C4-2B (cell line): ENCODE measurements around the gene PFDN1.

ENCODE experiments used
- ZFX ChIP-seq: fragments of 450-650 bp; IDR thresholded peaks from 2 replicates; pipeline ENCODE4 v1.6.1; 2017
- TF ChIP-seq, protein P1 (sequence below): fragments of 450-650 bp; conservative IDR thresholded peaks from 2 replicates; pipeline ENCODE4 v1.5.1; 2017; ENCODE audit warnings: mild to moderate bottlenecking

DNA sequence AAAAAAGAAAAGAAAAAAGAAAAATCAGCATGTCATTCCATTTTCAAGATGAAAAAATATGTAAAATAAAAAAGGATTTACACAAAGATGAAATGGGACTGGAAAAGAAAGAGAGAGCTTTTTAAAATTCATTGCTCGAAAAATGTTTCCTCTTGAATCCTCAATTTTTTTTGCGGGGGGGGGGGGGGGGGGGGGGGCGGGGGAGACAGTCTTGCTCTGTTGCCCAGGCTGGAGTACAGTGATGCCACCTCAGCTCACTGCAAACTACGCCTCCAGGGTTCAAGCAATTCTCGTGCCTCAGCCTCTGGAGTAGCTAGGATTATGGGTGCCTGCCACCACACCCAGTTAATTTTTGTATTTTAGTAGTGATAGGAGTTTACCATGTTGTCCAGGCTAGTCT, 16.5 kb downstream of the PFDN1 start:
- TF ChIP-seq, protein P1, sequence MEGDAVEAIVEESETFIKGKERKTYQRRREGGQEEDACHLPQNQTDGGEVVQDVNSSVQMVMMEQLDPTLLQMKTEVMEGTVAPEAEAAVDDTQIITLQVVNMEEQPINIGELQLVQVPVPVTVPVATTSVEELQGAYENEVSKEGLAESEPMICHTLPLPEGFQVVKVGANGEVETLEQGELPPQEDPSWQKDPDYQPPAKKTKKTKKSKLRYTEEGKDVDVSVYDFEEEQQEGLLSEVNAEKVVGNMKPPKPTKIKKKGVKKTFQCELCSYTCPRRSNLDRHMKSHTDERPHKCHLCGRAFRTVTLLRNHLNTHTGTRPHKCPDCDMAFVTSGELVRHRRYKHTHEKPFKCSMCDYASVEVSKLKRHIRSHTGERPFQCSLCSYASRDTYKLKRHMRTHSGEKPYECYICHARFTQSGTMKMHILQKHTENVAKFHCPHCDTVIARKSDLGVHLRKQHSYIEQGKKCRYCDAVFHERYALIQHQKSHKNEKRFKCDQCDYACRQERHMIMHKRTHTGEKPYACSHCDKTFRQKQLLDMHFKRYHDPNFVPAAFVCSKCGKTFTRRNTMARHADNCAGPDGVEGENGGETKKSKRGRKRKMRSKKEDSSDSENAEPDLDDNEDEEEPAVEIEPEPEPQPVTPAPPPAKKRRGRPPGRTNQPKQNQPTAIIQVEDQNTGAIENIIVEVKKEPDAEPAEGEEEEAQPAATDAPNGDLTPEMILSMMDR: no peak
- TF ChIP-seq ZFX: no peak
